Stimulated activated CD8-positive, alpha-beta memory T cell treated with anti-CD3 and anti-CD28 coated beads, Interleukin-12 subunit alpha, Interleukin-12 subunit beta, amount 100 ng/mL, for 1 hour (primary cell): ENCODE results near the gene OR8D2.
"Not testable (repeated sequence)": the region's sequence is repeated elsewhere in the genome, so short reads cannot be mapped to it uniquely, and the experiment has no call there.

Source experiments
- DNase-seq: peaks from one replicate; pipeline ENCODE4 v3.0.0-alpha.2; 2020; ENCODE audit warnings: low read depth

The OR8D2 gene

GRCh38 chr11:124285610-124286344, 34.2 kb downstream of the OR8D2 start:
- no peak for DNase-seq

- no peak for DNase-seq
Observed at GRCh38 chr11:124278261-124278660, 41.7 kb downstream of the OR8D2 start.

- DNase-seq, result no peak
Observed at GRCh38 chr11:124277804-124278203, 42.2 kb downstream of the OR8D2 start.

GRCh38 chr11:124277207-124277606, 42.8 kb downstream of the OR8D2 start:
- DNase-seq, result no peak

GRCh38 chr11:124276081-124276480, 43.9 kb downstream of the OR8D2 start:
- DNase-seq, result no peak

GRCh38 chr11:124274000-124274399, 46.0 kb downstream of the OR8D2 start:
- DNase-seq, result no peak

- not testable (repeated sequence) for DNase-seq
Observed at GRCh38 chr11:124270886-124271285, 49.1 kb downstream of the OR8D2 start.
